Measurements from ENCODE around the gene MVK.

MVK gene

GRCh38 chr12:109542014-109542413 is 31.6 kb upstream of the MVK start:
- DNase-seq (ENCODE audit: insufficient read length, low spot score) = no peak
- no peak for FAIRE-seq
- TF ChIP-seq PAX5 (IDR thresholded peaks at IDR 0.05; ENCODE audit: insufficient read depth, low read length, severe bottlenecking) = no peak
- no peak for TF ChIP-seq POU2F2 (IDR thresholded peaks at IDR 0.05; ENCODE audit: low read depth, low read length)
- no peak for TF ChIP-seq POLR2A (IDR thresholded peaks at IDR 0.05; ENCODE audit: low read depth, low read length)
- TF ChIP-seq SPI1 (IDR thresholded peaks at IDR 0.05; ENCODE audit: low read depth, low read length) = no peak
- TF ChIP-seq TAF1 (IDR thresholded peaks at IDR 0.05; ENCODE audit: low read depth, low read length) = no peak
- TF ChIP-seq POLR2AphosphoS5 (IDR thresholded peaks at IDR 0.05; ENCODE audit: low read depth, low read length) = no peak

- no peak for FAIRE-seq
- no peak for DNase-seq (ENCODE audit: insufficient read length, low spot score)
- TF ChIP-seq POU2F2 (IDR thresholded peaks at IDR 0.05; ENCODE audit: low read depth, low read length) = no peak
- no peak for TF ChIP-seq POLR2AphosphoS5 (IDR thresholded peaks at IDR 0.05; ENCODE audit: low read depth, low read length)
- no peak for TF ChIP-seq POLR2A (IDR thresholded peaks at IDR 0.05; ENCODE audit: low read depth, low read length)
- no peak for TF ChIP-seq PAX5 (IDR thresholded peaks at IDR 0.05; ENCODE audit: insufficient read depth, low read length, severe bottlenecking)
- no peak for TF ChIP-seq TAF1 (IDR thresholded peaks at IDR 0.05; ENCODE audit: low read depth, low read length)
- TF ChIP-seq SPI1 (IDR thresholded peaks at IDR 0.05; ENCODE audit: low read depth, low read length) = no peak
Measured at GRCh38 chr12:109542876-109543275, 30.7 kb upstream of the MVK start.

GRCh38 chr12:109544955-109545531 is 28.6 kb upstream of the MVK start:
- TF ChIP-seq PAX5 (IDR thresholded peaks at IDR 0.05; ENCODE audit: insufficient read depth, low read length, severe bottlenecking) (no peak), SPI1 (IDR thresholded peaks at IDR 0.05; ENCODE audit: low read depth, low read length) (no peak), POU2F2 (IDR thresholded peaks at IDR 0.05; ENCODE audit: low read depth, low read length) (no peak), POLR2AphosphoS5 (IDR thresholded peaks at IDR 0.05; ENCODE audit: low read depth, low read length) (no peak), POLR2A (IDR thresholded peaks at IDR 0.05; ENCODE audit: low read depth, low read length) (no peak), TAF1 (IDR thresholded peaks at IDR 0.05; ENCODE audit: low read depth, low read length) (no peak)
- DNase-seq (ENCODE audit: insufficient read length, low spot score) (no peak), FAIRE-seq (no peak)

- no peak for DNase-seq (ENCODE audit: insufficient read length, low spot score)
- TF ChIP-seq PAX5 (IDR thresholded peaks at IDR 0.05; ENCODE audit: insufficient read depth, low read length, severe bottlenecking) = no peak
- TF ChIP-seq TAF1 (IDR thresholded peaks at IDR 0.05; ENCODE audit: low read depth, low read length) = no peak
- TF ChIP-seq SPI1 (IDR thresholded peaks at IDR 0.05; ENCODE audit: low read depth, low read length) = no peak
- no peak for TF ChIP-seq POU2F2 (IDR thresholded peaks at IDR 0.05; ENCODE audit: low read depth, low read length)
- no peak for TF ChIP-seq POLR2A (IDR thresholded peaks at IDR 0.05; ENCODE audit: low read depth, low read length)
- TF ChIP-seq POLR2AphosphoS5 (IDR thresholded peaks at IDR 0.05; ENCODE audit: low read depth, low read length) = no peak
- FAIRE-seq = no peak
Measured at GRCh38 chr12:109545826-109546225, 27.8 kb upstream of the MVK start.

GRCh38 chr12:109547286-109547685 is 26.3 kb upstream of the MVK start:
- FAIRE-seq = no peak
- no peak for DNase-seq (ENCODE audit: insufficient read length, low spot score)
- no peak for TF ChIP-seq POLR2AphosphoS5 (IDR thresholded peaks at IDR 0.05; ENCODE audit: low read depth, low read length)
- no peak for TF ChIP-seq PAX5 (IDR thresholded peaks at IDR 0.05; ENCODE audit: insufficient read depth, low read length, severe bottlenecking)
- TF ChIP-seq POLR2A (IDR thresholded peaks at IDR 0.05; ENCODE audit: low read depth, low read length) = no peak
- no peak for TF ChIP-seq POU2F2 (IDR thresholded peaks at IDR 0.05; ENCODE audit: low read depth, low read length)
- no peak for TF ChIP-seq TAF1 (IDR thresholded peaks at IDR 0.05; ENCODE audit: low read depth, low read length)
- TF ChIP-seq SPI1 (IDR thresholded peaks at IDR 0.05; ENCODE audit: low read depth, low read length) = no peak

- DNase-seq (ENCODE audit: insufficient read length, low spot score) (no peak), FAIRE-seq (no peak)
- no peak for TF ChIP-seq POU2F2 (IDR thresholded peaks at IDR 0.05; ENCODE audit: low read depth, low read length)
Measured at GRCh38 chr12:109548258-109548657, 25.3 kb upstream of the MVK start.

- FAIRE-seq = no peak
Measured at GRCh38 chr12:109549613-109550270, 23.9 kb upstream of the MVK start.

GRCh38 chr12:109550281-109550680 is 23.3 kb upstream of the MVK start:
- TF ChIP-seq POLR2A (IDR thresholded peaks at IDR 0.05; ENCODE audit: low read depth, low read length) (no peak), TAF1 (IDR thresholded peaks at IDR 0.05; ENCODE audit: low read depth, low read length) (no peak), POU2F2 (IDR thresholded peaks at IDR 0.05; ENCODE audit: low read depth, low read length) (no peak), POLR2AphosphoS5 (IDR thresholded peaks at IDR 0.05; ENCODE audit: low read depth, low read length) (no peak), PAX5 (IDR thresholded peaks at IDR 0.05; ENCODE audit: insufficient read depth, low read length, severe bottlenecking) (no peak), SPI1 (IDR thresholded peaks at IDR 0.05; ENCODE audit: low read depth, low read length) (no peak)
- FAIRE-seq = no peak
- DNase-seq (ENCODE audit: insufficient read length, low spot score) = no peak

More at GRCh38 chr12:109549613-109550270, 23.9 kb upstream of the MVK start:
- TF ChIP-seq TAF1 (IDR thresholded peaks at IDR 0.05; ENCODE audit: low read depth, low read length) = no peak
- no peak for TF ChIP-seq SPI1 (IDR thresholded peaks at IDR 0.05; ENCODE audit: low read depth, low read length)
- TF ChIP-seq PAX5 (IDR thresholded peaks at IDR 0.05; ENCODE audit: insufficient read depth, low read length, severe bottlenecking) = no peak
- no peak for TF ChIP-seq POLR2AphosphoS5 (IDR thresholded peaks at IDR 0.05; ENCODE audit: low read depth, low read length)
- no peak for TF ChIP-seq POU2F2 (IDR thresholded peaks at IDR 0.05; ENCODE audit: low read depth, low read length)
- TF ChIP-seq POLR2A (IDR thresholded peaks at IDR 0.05; ENCODE audit: low read depth, low read length) = no peak
- DNase-seq (ENCODE audit: insufficient read length, low spot score) = no peak

GRCh38 chr12:109551108-109551507 is 22.5 kb upstream of the MVK start:
- no peak for TF ChIP-seq POLR2AphosphoS5 (IDR thresholded peaks at IDR 0.05; ENCODE audit: low read depth, low read length)
- TF ChIP-seq TAF1 (IDR thresholded peaks at IDR 0.05; ENCODE audit: low read depth, low read length) = no peak
- no peak for TF ChIP-seq SPI1 (IDR thresholded peaks at IDR 0.05; ENCODE audit: low read depth, low read length)
- no peak for TF ChIP-seq POU2F2 (IDR thresholded peaks at IDR 0.05; ENCODE audit: low read depth, low read length)
- no peak for TF ChIP-seq PAX5 (IDR thresholded peaks at IDR 0.05; ENCODE audit: insufficient read depth, low read length, severe bottlenecking)
- no peak for TF ChIP-seq POLR2A (IDR thresholded peaks at IDR 0.05; ENCODE audit: low read depth, low read length)
- no peak for FAIRE-seq

More at GRCh38 chr12:109551108-109551507, 22.5 kb upstream of the MVK start:
- DNase-seq (ENCODE audit: insufficient read length, low spot score) = no peak

Data from GM12891 (cell line).